ENCODE measurements around the gene VWA2.

The VWA2 gene

DNA sequence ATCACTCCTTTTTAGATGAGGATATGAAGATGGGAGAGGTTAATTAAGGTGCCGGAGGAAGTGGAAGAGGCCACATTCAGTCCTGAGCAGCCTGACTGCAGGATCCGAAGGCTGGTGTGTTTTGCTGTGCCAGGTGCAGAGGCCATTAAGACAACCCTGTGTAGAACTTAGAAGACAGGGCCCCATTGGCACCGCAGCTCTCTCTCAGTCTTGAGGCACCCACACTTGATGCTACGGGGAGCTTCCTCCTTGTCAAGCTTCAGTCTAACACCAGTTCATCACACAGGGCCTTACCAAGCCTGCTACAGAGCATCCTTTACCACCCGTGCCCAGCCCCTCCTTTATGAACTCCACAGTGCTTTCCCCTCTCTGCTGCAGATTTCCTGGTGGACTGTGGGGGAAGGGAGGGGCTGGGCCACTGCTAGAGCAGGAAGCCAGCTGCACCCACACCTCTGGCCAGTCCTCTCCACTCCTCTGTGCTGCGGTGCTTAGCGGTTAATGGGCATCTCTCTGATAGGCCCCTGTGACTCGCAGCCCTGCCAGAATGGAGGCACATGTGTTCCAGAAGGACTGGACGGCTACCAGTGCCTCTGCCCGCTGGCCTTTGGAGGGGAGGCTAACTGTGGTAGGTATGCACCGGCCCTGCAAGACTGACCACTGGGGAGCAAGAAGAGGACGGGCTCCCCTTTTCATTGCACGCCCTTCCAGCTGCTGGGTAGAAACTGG, 45.5 kb downstream of the VWA2 start:
- TF ChIP-seq, protein P1, sequence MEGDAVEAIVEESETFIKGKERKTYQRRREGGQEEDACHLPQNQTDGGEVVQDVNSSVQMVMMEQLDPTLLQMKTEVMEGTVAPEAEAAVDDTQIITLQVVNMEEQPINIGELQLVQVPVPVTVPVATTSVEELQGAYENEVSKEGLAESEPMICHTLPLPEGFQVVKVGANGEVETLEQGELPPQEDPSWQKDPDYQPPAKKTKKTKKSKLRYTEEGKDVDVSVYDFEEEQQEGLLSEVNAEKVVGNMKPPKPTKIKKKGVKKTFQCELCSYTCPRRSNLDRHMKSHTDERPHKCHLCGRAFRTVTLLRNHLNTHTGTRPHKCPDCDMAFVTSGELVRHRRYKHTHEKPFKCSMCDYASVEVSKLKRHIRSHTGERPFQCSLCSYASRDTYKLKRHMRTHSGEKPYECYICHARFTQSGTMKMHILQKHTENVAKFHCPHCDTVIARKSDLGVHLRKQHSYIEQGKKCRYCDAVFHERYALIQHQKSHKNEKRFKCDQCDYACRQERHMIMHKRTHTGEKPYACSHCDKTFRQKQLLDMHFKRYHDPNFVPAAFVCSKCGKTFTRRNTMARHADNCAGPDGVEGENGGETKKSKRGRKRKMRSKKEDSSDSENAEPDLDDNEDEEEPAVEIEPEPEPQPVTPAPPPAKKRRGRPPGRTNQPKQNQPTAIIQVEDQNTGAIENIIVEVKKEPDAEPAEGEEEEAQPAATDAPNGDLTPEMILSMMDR (IDR thresholded peaks at IDR 0.05; ENCODE audit: low read length, missing control alignments) = no peak
- DNase-seq (ENCODE audit: low read depth) = no peak
- H3K4me3 ChIP-seq (replicated peaks; ENCODE audit: low read depth, low read length) = no peak overlapping the region

DNA sequence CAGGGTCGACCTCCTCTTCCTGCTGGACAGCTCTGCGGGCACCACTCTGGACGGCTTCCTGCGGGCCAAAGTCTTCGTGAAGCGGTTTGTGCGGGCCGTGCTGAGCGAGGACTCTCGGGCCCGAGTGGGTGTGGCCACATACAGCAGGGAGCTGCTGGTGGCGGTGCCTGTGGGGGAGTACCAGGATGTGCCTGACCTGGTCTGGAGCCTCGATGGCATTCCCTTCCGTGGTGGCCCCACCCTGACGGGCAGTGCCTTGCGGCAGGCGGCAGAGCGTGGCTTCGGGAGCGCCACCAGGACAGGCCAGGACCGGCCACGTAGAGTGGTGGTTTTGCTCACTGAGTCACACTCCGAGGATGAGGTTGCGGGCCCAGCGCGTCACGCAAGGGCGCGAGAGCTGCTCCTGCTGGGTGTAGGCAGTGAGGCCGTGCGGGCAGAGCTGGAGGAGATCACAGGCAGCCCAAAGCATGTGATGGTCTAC, 46.9 kb downstream of the VWA2 start:
- no peak for DNase-seq (ENCODE audit: low read depth)
- H3K4me3 ChIP-seq (replicated peaks; ENCODE audit: low read depth, low read length) = no peak overlapping the region
- TF ChIP-seq, protein P1 (IDR thresholded peaks at IDR 0.05; ENCODE audit: low read length, missing control alignments) = no peak

DNA sequence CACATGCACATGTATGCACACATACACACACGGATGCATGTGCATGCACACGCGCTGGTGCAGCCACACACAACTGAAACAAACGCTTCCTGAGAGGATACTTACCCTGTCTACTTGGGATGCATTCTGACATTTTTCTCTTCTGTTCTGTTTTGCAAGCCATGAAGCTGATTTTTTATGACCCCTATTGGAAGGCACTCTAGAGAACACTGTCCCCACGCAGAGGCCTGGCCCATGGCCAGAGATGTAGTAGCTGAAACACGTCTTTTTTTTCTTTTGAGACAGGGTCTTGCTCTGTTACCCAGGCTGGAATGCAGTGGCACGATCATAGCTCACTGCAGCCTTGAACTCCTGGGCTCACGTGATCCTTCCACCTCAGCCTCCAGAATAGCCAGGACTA, 47.9 kb downstream of the VWA2 start:
- TF ChIP-seq, protein P1 (IDR thresholded peaks at IDR 0.05; ENCODE audit: low read length, missing control alignments) = no peak
- no peak for DNase-seq (ENCODE audit: low read depth)
- no peak overlapping the region for H3K4me3 ChIP-seq (replicated peaks; ENCODE audit: low read depth, low read length)

DNA sequence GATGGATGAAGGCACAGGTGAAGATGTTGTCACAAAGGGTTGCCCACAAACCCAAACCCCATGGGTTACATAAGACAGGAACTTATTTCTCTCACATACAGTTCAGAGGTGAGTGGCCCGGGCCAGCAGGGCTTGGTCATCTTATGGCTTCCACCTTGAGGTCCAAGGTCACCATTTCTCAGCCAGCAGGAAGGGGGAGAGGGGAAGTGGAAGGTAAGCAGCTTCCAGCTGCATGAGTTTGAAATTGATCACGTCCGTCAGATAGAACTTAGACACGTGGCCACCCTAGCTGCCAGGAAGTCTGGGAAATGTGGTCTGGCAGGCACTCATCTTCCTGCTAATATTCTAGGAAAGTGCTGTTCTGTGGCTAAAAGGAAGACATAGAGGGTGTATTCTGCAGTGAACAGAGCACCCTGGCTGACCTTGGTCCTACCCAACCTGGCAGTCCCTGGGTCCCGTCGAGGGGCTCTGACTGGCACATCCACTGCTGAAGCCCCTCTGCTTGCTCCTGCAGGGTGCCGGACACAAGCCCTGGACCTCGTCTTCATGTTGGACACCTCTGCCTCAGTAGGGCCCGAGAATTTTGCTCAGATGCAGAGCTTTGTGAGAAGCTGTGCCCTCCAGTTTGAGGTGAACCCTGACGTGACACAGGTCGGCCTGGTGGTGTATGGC, 49.5 kb downstream of the VWA2 start:
- no peak overlapping the region for H3K4me3 ChIP-seq (replicated peaks; ENCODE audit: low read depth, low read length)
- no peak for DNase-seq (ENCODE audit: low read depth)
- TF ChIP-seq, protein P1 (IDR thresholded peaks at IDR 0.05; ENCODE audit: low read length, missing control alignments) = no peak

DNA sequence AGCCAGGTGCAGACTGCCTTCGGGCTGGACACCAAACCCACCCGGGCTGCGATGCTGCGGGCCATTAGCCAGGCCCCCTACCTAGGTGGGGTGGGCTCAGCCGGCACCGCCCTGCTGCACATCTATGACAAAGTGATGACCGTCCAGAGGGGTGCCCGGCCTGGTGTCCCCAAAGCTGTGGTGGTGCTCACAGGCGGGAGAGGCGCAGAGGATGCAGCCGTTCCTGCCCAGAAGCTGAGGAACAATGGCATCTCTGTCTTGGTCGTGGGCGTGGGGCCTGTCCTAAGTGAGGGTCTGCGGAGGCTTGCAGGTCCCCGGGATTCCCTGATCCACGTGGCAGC, 50.0 kb downstream of the VWA2 start:
- DNase-seq (ENCODE audit: low read depth) = no peak
- no peak overlapping the region for H3K4me3 ChIP-seq (replicated peaks; ENCODE audit: low read depth, low read length)
- TF ChIP-seq, protein P1 (IDR thresholded peaks at IDR 0.05; ENCODE audit: low read length, missing control alignments) = no peak

DNA sequence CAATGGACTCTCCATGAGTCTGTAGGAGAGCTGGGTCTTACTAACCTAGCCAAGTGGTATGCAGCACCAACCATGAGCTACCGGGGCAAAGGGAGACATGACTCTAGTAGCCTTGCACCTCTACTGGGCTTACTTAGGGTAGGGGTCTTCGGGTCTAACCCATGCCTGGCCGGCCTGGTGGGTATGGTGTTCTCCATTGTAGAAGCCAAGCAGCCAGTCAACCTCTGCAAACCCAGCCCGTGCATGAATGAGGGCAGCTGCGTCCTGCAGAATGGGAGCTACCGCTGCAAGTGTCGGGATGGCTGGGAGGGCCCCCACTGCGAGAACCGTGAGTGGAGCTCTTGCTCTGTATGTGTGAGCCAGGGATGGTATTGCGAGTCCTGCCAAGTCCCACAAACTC, 51.0 kb downstream of the VWA2 start:
- TF ChIP-seq, protein P1 (IDR thresholded peaks at IDR 0.05; ENCODE audit: low read length, missing control alignments) = no peak

More for the DNA sequence above, 51.0 kb downstream of the VWA2 start:
- DNase-seq (ENCODE audit: low read depth) = no peak
- H3K4me3 ChIP-seq (replicated peaks; ENCODE audit: low read depth, low read length) = no peak overlapping the region
